GM04503 (cell line): ENCODE measurements around the gene FOLR3.
"Not testable (repeated sequence)": the region's sequence is repeated elsewhere in the genome, so short reads cannot be mapped to it uniquely, and the experiment has no call there.

ENCODE experiments used
- DNase-seq: peaks from one replicate; pipeline ENCODE4 v3.0.0-alpha.2; 2012; ENCODE audit warnings: low read depth

The FOLR3 gene

GRCh38 chr11:72135473-72135872, at the start of gene FOLR3:
FOLR3 (plus strand) TSS chr11:72135725; CDS start chr11:72135953, 228 bp downstream.
- DNase-seq: not testable (repeated sequence)

GRCh38 chr11:72088076-72088808, 47.3 kb upstream of the FOLR3 start:
- DNase-seq: no peak

GRCh38 chr11:72091292-72091691, 44.2 kb upstream of the FOLR3 start:
- no peak for DNase-seq

GRCh38 chr11:72098741-72099140, 36.8 kb upstream of the FOLR3 start:
- DNase-seq: no peak

GRCh38 chr11:72100009-72100408, 35.5 kb upstream of the FOLR3 start:
- no peak for DNase-seq

- no peak for DNase-seq
Observed at GRCh38 chr11:72100462-72100861, 35.1 kb upstream of the FOLR3 start.

GRCh38 chr11:72102162-72102561, 33.4 kb upstream of the FOLR3 start:
- no peak for DNase-seq

- no peak for DNase-seq
Observed at GRCh38 chr11:72102631-72102945, 32.9 kb upstream of the FOLR3 start.

- peak; percentile 93 for DNase-seq
Observed at GRCh38 chr11:72102946-72103753, 32.4 kb upstream of the FOLR3 start, which contains the start of gene LAMTOR1. LAMTOR1 (minus strand) TSS chr11:72103297; CDS start chr11:72103224, 73 bp downstream.

GRCh38 chr11:72103754-72104167, 31.8 kb upstream of the FOLR3 start:
- DNase-seq: no peak

GRCh38 chr11:72105888-72106287, 29.6 kb upstream of the FOLR3 start, which contains the start of gene TOMT:
TOMT (plus strand) TSS chr11:72105924; CDS start chr11:72105952, 28 bp downstream.
- no peak for DNase-seq

- DNase-seq: no peak
Observed at GRCh38 chr11:72111300-72112142, 24.0 kb upstream of the FOLR3 start.

- peak; percentile 99 for DNase-seq
Observed at GRCh38 chr11:72112143-72112977, 23.2 kb upstream of the FOLR3 start, which contains the start of gene ANAPC15. ANAPC15 (minus strand) TSS chr11:72112695; CDS start chr11:72111276, 1,419 bp downstream.

GRCh38 chr11:72112978-72113808, 22.3 kb upstream of the FOLR3 start:
- DNase-seq: peak; percentile 77

- DNase-seq: peak; percentile 24
Observed at GRCh38 chr11:72114570-72114969, 21.0 kb upstream of the FOLR3 start.

- DNase-seq: no peak
Observed at GRCh38 chr11:72116019-72116755, 19.3 kb upstream of the FOLR3 start.

- no peak for DNase-seq
Observed at GRCh38 chr11:72119198-72119597, 16.3 kb upstream of the FOLR3 start.

- no peak for DNase-seq
Observed at GRCh38 chr11:72120930-72121329, 14.6 kb upstream of the FOLR3 start.

- no peak for DNase-seq
Observed at GRCh38 chr11:72122607-72123006, 12.9 kb upstream of the FOLR3 start.
